COLO668 (cell line): ENCODE data around the gene MAP3K7CL.
"Not testable (repeated sequence)": the region's sequence is repeated elsewhere in the genome, so short reads cannot be mapped to it uniquely, and the experiment has no call there.

Experiments
- DNase-seq: peaks from one replicate; lab custom pipeline; 2025; ENCODE audit not compliant: unreplicated experiment; lab: John Stamatoyannopoulos, UW

The MAP3K7CL gene

GRCh38 chr21:29166853-29167252 is 36.4 kb downstream of the MAP3K7CL start:
- DNase-seq = no peak

- not testable (repeated sequence) for DNase-seq
These were observed 37.0 kb downstream of the MAP3K7CL start for GRCh38 chr21:29167481-29167880.

GRCh38 chr21:29168891-29169315 is 38.5 kb downstream of the MAP3K7CL start:
- no peak for DNase-seq

GRCh38 chr21:29170944-29171343 is 40.5 kb downstream of the MAP3K7CL start:
- no peak for DNase-seq

GRCh38 chr21:29172282-29172681 is 41.8 kb downstream of the MAP3K7CL start:
- no peak for DNase-seq

- no peak for DNase-seq
These were observed 44.2 kb downstream of the MAP3K7CL start for GRCh38 chr21:29174607-29175013.

- no peak for DNase-seq
These were observed 45.1 kb downstream of the MAP3K7CL start for GRCh38 chr21:29175408-29176134.

- no peak for DNase-seq
These were observed 46.2 kb downstream of the MAP3K7CL start for GRCh38 chr21:29176471-29177120.

GRCh38 chr21:29177800-29178199 is 47.4 kb downstream of the MAP3K7CL start:
- DNase-seq = no peak

GRCh38 chr21:29178926-29179325 is 48.5 kb downstream of the MAP3K7CL start:
- no peak for DNase-seq

- DNase-seq = no peak
These were observed 49.1 kb downstream of the MAP3K7CL start for GRCh38 chr21:29179503-29179902.

GRCh38 chr21:29181799-29182470 is 51.5 kb downstream of the MAP3K7CL start:
- no peak for DNase-seq

- DNase-seq = no peak
These were observed 52.2 kb downstream of the MAP3K7CL start for GRCh38 chr21:29182691-29183092.

- DNase-seq = no peak
These were observed 53.6 kb downstream of the MAP3K7CL start for GRCh38 chr21:29184037-29184436.

GRCh38 chr21:29185172-29185571 is 54.7 kb downstream of the MAP3K7CL start:
- no peak for DNase-seq

GRCh38 chr21:29185633-29186032 is 55.2 kb downstream of the MAP3K7CL start:
- no peak for DNase-seq

GRCh38 chr21:29186246-29186645 is 55.8 kb downstream of the MAP3K7CL start:
- DNase-seq = no peak

- no peak for DNase-seq
These were observed 57.5 kb downstream of the MAP3K7CL start for GRCh38 chr21:29187944-29188343.

GRCh38 chr21:29189353-29189752 is 58.9 kb downstream of the MAP3K7CL start:
- no peak for DNase-seq

GRCh38 chr21:29190923-29191331 is 60.5 kb downstream of the MAP3K7CL start:
- DNase-seq = no peak

GRCh38 chr21:29193072-29193471 is 62.6 kb downstream of the MAP3K7CL start:
- DNase-seq = no peak

GRCh38 chr21:29193901-29194300 is 63.5 kb downstream of the MAP3K7CL start:
- no peak for DNase-seq
